GM12878 (cell line): ENCODE results near the gene DSPP. TPM values are rescaled to one million over a fixed set of nuclear protein-coding genes. Genes with fewer than 3 reads are reported as not detected.

Source experiments
- ATAC-seq: fragments of 200-7000 bp; cut with Tn5 transposase; 3 replicates; pipeline ENCODE4 v1.9.1; 2020; ENCODE audit warnings: mild to moderate bottlenecking, moderate library complexity
- BruUV-seq: library from RNA; stranded (reverse); fragments of 400-500 nt; replicated peaks from 2 replicates; lab custom pipeline; 2021; lab: Mats Ljungman, UMichigan
- CTCF ChIA-PET: fragments of 300-600 bp; sonication (Branson Sonifier 250); formaldehyde crosslinking; extraction: SDS; loops from one replicate; lab custom pipeline; 2021; ENCODE audit warnings: inconsistent platforms; lab: Yijun Ruan, JAX
- POLR2A ChIA-PET: fragments of 350-600 bp; formaldehyde crosslinking; extraction: SDS; loops from one replicate; lab custom pipeline; 2021; ENCODE audit warnings: inconsistent platforms; lab: Charles Lee
- RAD21 ChIA-PET: fragments of 300-600 bp; sonication (Branson Sonifier 250); formaldehyde crosslinking; loops from one replicate; lab custom pipeline; 2023; ENCODE audit warnings: antibody characterized with exemption; ENCODE audit not compliant: unreplicated experiment; lab: Charles Lee
- SMC1A ChIA-PET: fragments of 300-600 bp; sonication (Branson Sonifier 250); formaldehyde crosslinking; loops from one replicate; lab custom pipeline; 2023; ENCODE audit not compliant: unreplicated experiment, uncharacterized antibody; lab: Charles Lee
- DNase-seq: peaks from one replicate; pipeline ENCODE4 v3.0.0-alpha.2; 2011; ENCODE audit warnings: low read depth, low spot score
- FAIRE-seq: peaks from 3 replicates; lab custom pipeline; 2011; peaks lifted over from hg19 to GRCh38; lab: Jason Lieb, UNC
- H2AFZ ChIP-seq: 2 replicates; pipeline ENCODE4 v1.6.0; 2011; ENCODE audit warnings: low read depth, low read length, control low read depth; ENCODE audit not compliant: control insufficient read depth
- H3K27ac ChIP-seq: 2 replicates; pipeline ENCODE4 v1.5.1; 2011; ENCODE audit warnings: control low read depth; ENCODE audit not compliant: control insufficient read depth, insufficient read depth
- H3K27me3 ChIP-seq, 2 experiments: replicated peaks in 1 of 2; 2 replicates each; pipeline versions ENCODE4 v1.6.0 to v1.6.1; 2011; ENCODE audit warnings: low read length in 1 of 2; ENCODE audit not compliant: control insufficient read depth in 2 of 2, insufficient read depth in 2 of 2
- H3K36me3 ChIP-seq, 2 experiments: 2 replicates each; pipeline ENCODE4 v1.5.1; 2011; ENCODE audit warnings: low read length in 1 of 2; ENCODE audit not compliant: control insufficient read depth in 2 of 2, insufficient read depth in 2 of 2
- H3K4me1 ChIP-seq: 2 replicates; pipeline ENCODE4 v1.6.1; 2011; ENCODE audit warnings: mild to moderate bottlenecking, low read length, moderate library complexity, mixed read lengths; ENCODE audit not compliant: control insufficient read depth, insufficient read depth
- H3K4me2 ChIP-seq: 2 replicates; pipeline ENCODE4 v1.6.0; 2011; ENCODE audit warnings: control low read depth; ENCODE audit not compliant: control insufficient read depth, insufficient read depth
- H3K4me3 ChIP-seq: fragments of 200-600 bp; sonication (generic); 2 replicates; pipeline ENCODE4 v1.5.1; 2016
- H3K79me2 ChIP-seq: 2 replicates; pipeline ENCODE4 v1.6.0; 2011; ENCODE audit warnings: low read length; ENCODE audit not compliant: control insufficient read depth, insufficient read depth
- H3K9ac ChIP-seq: 2 replicates; pipeline ENCODE4 v1.8.0; 2011; ENCODE audit warnings: low read length, control low read depth, mixed read lengths; ENCODE audit not compliant: control insufficient read depth, insufficient read depth
- H3K9me3 ChIP-seq: replicated peaks from 3 replicates; pipeline ENCODE4 v1.5.1; 2011; ENCODE audit warnings: mild to moderate bottlenecking, low read length; ENCODE audit not compliant: control insufficient read depth, insufficient read depth
- H4K20me1 ChIP-seq: 2 replicates; pipeline ENCODE4 v1.6.0; 2011; ENCODE audit not compliant: control insufficient read depth, insufficient read depth
- CEBPB ChIP-seq, 2 experiments: fragments of 150-350 bp in 1 of 2; IDR thresholded peaks; 2 replicates each; pipeline ENCODE4 v1.6.1; 2012 to 2014; ENCODE audit warnings: low read depth in 2 of 2, low read length in 2 of 2, borderline replicate concordance in 1 of 2, inconsistent platforms in 1 of 2
- CEBPZ ChIP-seq: fragments of 150-350 bp; IDR thresholded peaks from 2 replicates; pipeline ENCODE4 v1.6.1; 2016; ENCODE audit warnings: low read depth, low read length
- CHD1 ChIP-seq: IDR thresholded peaks from 2 replicates; pipeline ENCODE4 v1.6.1; 2012; ENCODE audit warnings: low read depth, low read length, improper control_type of control experiment
- CREM ChIP-seq: IDR thresholded peaks from 2 replicates; pipeline ENCODE4 v1.6.1; 2014; ENCODE audit warnings: antibody characterized with exemption, low read depth
- DPF2 ChIP-seq: fragments of 450-650 bp; IDR thresholded peaks from 2 replicates; pipeline ENCODE4 v1.6.1; 2017; ENCODE audit warnings: mild to moderate bottlenecking
- GATAD2B ChIP-seq: fragments of 450-650 bp; conservative IDR thresholded peaks from 2 replicates; pipeline ENCODE4 v1.6.1; 2017; ENCODE audit warnings: low read depth, mild to moderate bottlenecking, moderate library complexity
- MEF2B ChIP-seq: fragments of 450-650 bp; IDR thresholded peaks from 2 replicates; pipeline ENCODE4 v1.6.1; 2018; ENCODE audit warnings: mild to moderate bottlenecking, moderate library complexity; ENCODE audit not compliant: partially characterized antibody, poor library complexity, severe bottlenecking
- NFXL1 ChIP-seq: fragments of 450-650 bp; IDR thresholded peaks from 2 replicates; pipeline ENCODE4 v1.6.1; 2017; ENCODE audit warnings: antibody characterized with exemption, mild to moderate bottlenecking, borderline replicate concordance
- NRF1 ChIP-seq: conservative IDR thresholded peaks from 2 replicates; pipeline ENCODE4 v1.6.1; 2011; ENCODE audit warnings: mild to moderate bottlenecking, low read depth, low read length, improper control_type of control experiment
- RUNX3 ChIP-seq: IDR thresholded peaks from 2 replicates; pipeline ENCODE4 v1.6.1; 2012; ENCODE audit warnings: low read length, inconsistent platforms
- SIX5 ChIP-seq: IDR thresholded peaks from 2 replicates; pipeline ENCODE4 v1.6.1; 2011; ENCODE audit warnings: mild to moderate bottlenecking, low read depth, low read length, moderate library complexity; ENCODE audit not compliant: severe bottlenecking
- SREBF2 ChIP-seq: IDR thresholded peaks from 2 replicates; pipeline ENCODE4 v1.6.1; 2012; ENCODE audit warnings: mild to moderate bottlenecking, low read length
- STAT3 ChIP-seq: IDR thresholded peaks from 2 replicates; pipeline ENCODE4 v1.6.1; 2011; ENCODE audit warnings: low read depth, low read length, improper control_type of control experiment
- TCF12 ChIP-seq: IDR thresholded peaks from 2 replicates; pipeline ENCODE4 v1.6.1; 2011; ENCODE audit warnings: low read depth, mild to moderate bottlenecking, low read length
- ZBTB4 ChIP-seq: fragments of 450-650 bp; formaldehyde crosslinking; IDR thresholded peaks from 2 replicates; pipeline ENCODE4 v1.4.0; 2022; ENCODE audit warnings: mild to moderate bottlenecking, moderate library complexity
- ZNF217 ChIP-seq: fragments of 450-650 bp; IDR thresholded peaks from 2 replicates; pipeline ENCODE4 v1.6.1; 2017; ENCODE audit warnings: antibody characterized with exemption, mild to moderate bottlenecking
- ZNF24 ChIP-seq: fragments of 450-650 bp; IDR thresholded peaks from 2 replicates; pipeline ENCODE4 v1.6.1; 2017; ENCODE audit warnings: antibody characterized with exemption, mild to moderate bottlenecking
- WGBS: methylation state at CpG from one replicate; pipeline ENCODE4 v1.1.6; 2016; ENCODE audit warnings: low lambda C conversion rate; ENCODE audit not compliant: insufficient replicate concordance, insufficient coverage; ENCODE audit errors: missing lambda C conversion rate; 5-methylcytosine and 5-hydroxymethylcytosine counted together
- in situ Hi-C: fragments of 300-500 bp; cut with MboI; formaldehyde crosslinking; loops from 9 replicates; pipeline ENCODE4 v1.14.3; 2018; ENCODE audit warnings: mixed read lengths
- intact Hi-C: fragments of 100-400 bp; cut with micrococcal nuclease; formaldehyde crosslinking; loops from one replicate; pipeline ENCODE4 v1.14.2; 2022; ENCODE audit not compliant: unreplicated experiment
- polyA plus RNA-seq, 11 experiments: library from polyadenylated mRNA; depleted of rRNA in 4 of 11; unstranded in 6 of 11; stranded (reverse) in 5 of 11; fragments of >200 nt; fragmentation: Nextera tagmentation in 4 of 11; fragmentation: Illumina TruSeq in 1 of 11; extraction: Ambion mirVana in 4 of 11; extraction: Trizol in 1 of 11; gene quantifications; 1 replicate in 1 of 11; 2 replicates in 10 of 11; pipeline versions ENCODE4 v1.2.1 to v1.2.3, GENCODE V29; 2011 to 2016; ENCODE audit warnings: inconsistent platforms in 2 of 11, missing spikeins in 2 of 11, low read depth in 1 of 11
- total RNA-seq, 4 experiments: library from RNA; depleted of rRNA in 3 of 4; stranded (reverse); fragments of >200 nt in 3 of 4; fragmentation: Illumina TruSeq in 1 of 4; extraction: Trizol in 1 of 4; gene quantifications; 2 replicates each; pipeline versions ENCODE4 v1.2.1 to v1.2.3, GENCODE V29; 2013 to 2021

DSPP gene
- total and polyA plus RNA-seq, 10 of the 15 experiments (the other 5 are each of a cell fraction or from before 2014, with no cell fraction given) = not detected

GRCh38 chr4:87614292-87614890, 6.1 kb downstream of the DSPP start:
- Histone ChIP-seq H3K9me3 (no peaks in the 10 kb centered on the region), H2AFZ (no peak overlapping the region), H3K4me1 (no peaks in the 10 kb centered on the region), H3K4me2 (no peak overlapping the region), H4K20me1 (no peaks in the 10 kb centered on the region), H3K36me3 (no peaks in the 10 kb centered on the region), H3K9ac (no peak overlapping the region), H3K27me3 (no peaks in the 10 kb centered on the region), H3K27ac (no peak overlapping the region), H3K4me3 (no peak overlapping the region), H3K79me2 (no peaks in the 10 kb centered on the region)
- ChIA-PET RAD21 (no interaction called here), POLR2A (no interaction called here), SMC1A (no interaction called here), CTCF (no interaction called here)
- in situ Hi-C loops = no loop called here
- intact Hi-C loops = no loop called here
- ATAC-seq = no peak
- no TSS peak for BruUV-seq
- TF ChIP-seq SIX5 (no peak), RUNX3 (no peak), STAT3 (no peak), CEBPB (IDR thresholded peaks at IDR 0.05; ENCODE audit: borderline replicate concordance in 1 of 2, low read depth in 2 of 2, low read length in 2 of 2) (no peak), ZBTB4 (no peak), MEF2B (no peak), CHD1 (no peak), NFXL1 (no peak), DPF2 (no peak), SREBF2 (no peak), TCF12 (no peak), CEBPZ (no peak), GATAD2B (no peak), NRF1 (no peak), ZNF217 (no peak), ZNF24 (no peak), CREM (no peak)
- DNase-seq = no peak
- FAIRE-seq = no peak
- WGBS = 46% methylated on average over 4 of the region's 4 CpGs
